ENCODE data around the gene ATP2B3.

DNA sequence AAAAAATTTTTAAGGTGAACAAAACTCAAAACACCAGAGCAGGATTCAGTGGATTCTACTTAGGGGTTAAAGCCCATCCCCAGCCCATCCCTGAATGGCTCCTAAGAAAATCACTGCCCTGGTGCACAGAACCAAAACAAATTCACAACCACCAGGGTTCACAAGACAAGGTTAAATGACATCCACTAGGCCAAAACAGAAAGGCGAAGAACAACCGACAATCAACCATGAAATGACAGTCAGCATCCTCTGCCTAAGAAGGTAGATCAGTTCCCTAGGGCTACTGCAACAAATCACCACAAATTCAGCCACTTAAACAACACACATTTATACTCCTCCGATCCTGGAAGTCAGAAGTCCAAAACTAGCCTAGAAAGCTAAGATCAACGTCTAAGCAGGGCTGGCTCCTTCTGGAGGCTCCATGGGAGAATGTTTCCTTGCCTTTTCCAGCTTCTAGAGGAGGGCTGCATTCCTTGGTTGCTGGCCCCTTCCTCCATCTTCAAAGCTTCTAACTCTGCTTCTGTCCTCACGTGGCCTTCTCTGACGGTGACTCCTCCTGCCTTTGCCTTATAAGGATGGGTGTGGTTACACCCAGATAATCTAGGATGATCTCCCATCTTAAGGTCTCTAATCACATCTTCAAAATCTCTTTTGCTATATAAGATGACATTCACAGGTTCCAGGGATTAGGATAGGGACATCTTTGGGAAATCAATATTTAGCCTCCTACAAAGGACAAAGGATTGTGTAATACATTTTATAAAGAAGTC is 79.7 kb downstream of the ATP2B3 start:
- TF ChIP-seq ZFP36 (IDR thresholded peaks at IDR 0.05; ENCODE audit: low read depth, low read length, partially characterized antibody): no peak
- no peak for TF ChIP-seq RFX5 (IDR thresholded peaks at IDR 0.05; ENCODE audit: low read depth, low read length)
- no peak for TF ChIP-seq GTF2A2 (tag; IDR thresholded peaks at IDR 0.05)
- TF ChIP-seq POLR2A (conservative IDR thresholded peaks at IDR 0.05): no peak
- no peak for TF ChIP-seq CREB1 (IDR thresholded peaks at IDR 0.05)
- no peak for TF ChIP-seq CREB1 (CRISPR knock-in tag; IDR thresholded peaks at IDR 0.05)
- no peak for TF ChIP-seq SIN3A (IDR thresholded peaks at IDR 0.05; ENCODE audit: borderline replicate concordance in 2 of 2, control insufficient read depth in 1 of 2, low read depth in 2 of 2, low read length in 2 of 2)
- no peak for TF ChIP-seq ARID1B (IDR thresholded peaks at IDR 0.05)
- no peak for TF ChIP-seq SP1 (CRISPR knock-in tag; IDR thresholded peaks at IDR 0.05)
- TF ChIP-seq, protein P1, sequence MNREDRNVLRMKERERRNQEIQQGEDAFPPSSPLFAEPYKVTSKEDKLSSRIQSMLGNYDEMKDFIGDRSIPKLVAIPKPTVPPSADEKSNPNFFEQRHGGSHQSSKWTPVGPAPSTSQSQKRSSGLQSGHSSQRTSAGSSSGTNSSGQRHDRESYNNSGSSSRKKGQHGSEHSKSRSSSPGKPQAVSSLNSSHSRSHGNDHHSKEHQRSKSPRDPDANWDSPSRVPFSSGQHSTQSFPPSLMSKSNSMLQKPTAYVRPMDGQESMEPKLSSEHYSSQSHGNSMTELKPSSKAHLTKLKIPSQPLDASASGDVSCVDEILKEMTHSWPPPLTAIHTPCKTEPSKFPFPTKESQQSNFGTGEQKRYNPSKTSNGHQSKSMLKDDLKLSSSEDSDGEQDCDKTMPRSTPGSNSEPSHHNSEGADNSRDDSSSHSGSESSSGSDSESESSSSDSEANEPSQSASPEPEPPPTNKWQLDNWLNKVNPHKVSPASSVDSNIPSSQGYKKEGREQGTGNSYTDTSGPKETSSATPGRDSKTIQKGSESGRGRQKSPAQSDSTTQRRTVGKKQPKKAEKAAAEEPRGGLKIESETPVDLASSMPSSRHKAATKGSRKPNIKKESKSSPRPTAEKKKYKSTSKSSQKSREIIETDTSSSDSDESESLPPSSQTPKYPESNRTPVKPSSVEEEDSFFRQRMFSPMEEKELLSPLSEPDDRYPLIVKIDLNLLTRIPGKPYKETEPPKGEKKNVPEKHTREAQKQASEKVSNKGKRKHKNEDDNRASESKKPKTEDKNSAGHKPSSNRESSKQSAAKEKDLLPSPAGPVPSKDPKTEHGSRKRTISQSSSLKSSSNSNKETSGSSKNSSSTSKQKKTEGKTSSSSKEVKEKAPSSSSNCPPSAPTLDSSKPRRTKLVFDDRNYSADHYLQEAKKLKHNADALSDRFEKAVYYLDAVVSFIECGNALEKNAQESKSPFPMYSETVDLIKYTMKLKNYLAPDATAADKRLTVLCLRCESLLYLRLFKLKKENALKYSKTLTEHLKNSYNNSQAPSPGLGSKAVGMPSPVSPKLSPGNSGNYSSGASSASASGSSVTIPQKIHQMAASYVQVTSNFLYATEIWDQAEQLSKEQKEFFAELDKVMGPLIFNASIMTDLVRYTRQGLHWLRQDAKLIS (CRISPR knock-in tag; IDR thresholded peaks at IDR 0.05): no peak
- no peak for TF ChIP-seq PRPF4 (IDR thresholded peaks at IDR 0.05; ENCODE audit: insufficient read depth, low read depth, low read length, poor library complexity, severe bottlenecking)
- no peak for TF ChIP-seq KDM1A (IDR thresholded peaks at IDR 0.05)
- TF ChIP-seq CEBPG (CRISPR knock-in tag; IDR thresholded peaks at IDR 0.05): no peak
- 0 out of 4 replicates have a peak, but pooled peaks have one; percentile 19 to 21 for TF ChIP-seq CEBPG (tag; conservative IDR thresholded peaks at IDR 0.05 in 1 of 2, IDR thresholded peaks at IDR 0.05 in 1 of 2)
- no peak for TF ChIP-seq LARP7 (IDR thresholded peaks at IDR 0.05)
- no peak for TF ChIP-seq CBX3 (IDR thresholded peaks at IDR 0.05; ENCODE audit: borderline replicate concordance in 1 of 2, low read length in 2 of 2)

All from K562 (cell line).